ENCODE measurements around the gene ACOT12.

ACOT12 gene

GRCh38 chr5:81418606-81419005 lies 24.7 kb upstream of the ACOT12 start:
- H2AK5ac ChIP-seq (ENCODE audit: low read length, severe bottlenecking): no peak overlapping the region
- no peak overlapping the region for H4K91ac ChIP-seq (ENCODE audit: low read length)
- no peak overlapping the region for H2BK15ac ChIP-seq (ENCODE audit: low read depth, poor library complexity, severe bottlenecking)
- DNase-seq: no peak
- no peaks in the 10 kb centered on the region for H3K27me3 ChIP-seq (ENCODE audit: control insufficient read depth in 1 of 2, insufficient read depth in 1 of 2, low read length in 2 of 2)
- no peak overlapping the region for H3K4me2 ChIP-seq (ENCODE audit: low read length, poor library complexity, severe bottlenecking)
- H3K79me1 ChIP-seq (replicated peaks; ENCODE audit: low read length, poor library complexity, severe bottlenecking): no peaks in the 10 kb centered on the region
- no peaks in the 10 kb centered on the region for H3K9me3 ChIP-seq (ENCODE audit: control insufficient read depth, low read length)
- H3K4ac ChIP-seq (ENCODE audit: low read depth in 1 of 2, low read length in 2 of 2): no peak overlapping the region
- no peak overlapping the region for H3K23ac ChIP-seq (ENCODE audit: low read length in 2 of 2)
- no peak overlapping the region for H3K9ac ChIP-seq (ENCODE audit: low read length)
- no peak overlapping the region for H3K4me3 ChIP-seq (ENCODE audit: insufficient read depth in 1 of 2, low read depth in 1 of 2, low read length in 2 of 2)
- H4K8ac ChIP-seq (ENCODE audit: low read length): no peak overlapping the region
- H3K4me1 ChIP-seq (ENCODE audit: control insufficient read depth, insufficient read depth, low read depth, low read length): peaks cover 5% of the 10 kb centered on the region
- H3K18ac ChIP-seq (ENCODE audit: low read depth in 1 of 2, low read length in 2 of 2): no peak overlapping the region
- no peak overlapping the region for H2BK120ac ChIP-seq (ENCODE audit: low read depth, low read length)
- H3K27ac ChIP-seq (ENCODE audit: low read length, poor library complexity, severe bottlenecking): no peak overlapping the region
- no peak overlapping the region for H3K14ac ChIP-seq (ENCODE audit: low read length in 2 of 2)
- H2AFZ ChIP-seq (ENCODE audit: low read depth, low read length): no peak overlapping the region
- H3K36me3 ChIP-seq (ENCODE audit: control insufficient read depth in 1 of 2, insufficient read depth in 2 of 2, low read depth in 1 of 2, low read length in 2 of 2): no peaks in the 10 kb centered on the region
- no peak overlapping the region for H2BK12ac ChIP-seq (ENCODE audit: low read length in 2 of 2)
- H2BK5ac ChIP-seq (ENCODE audit: low read depth, low read length, poor library complexity, severe bottlenecking): no peak overlapping the region

GRCh38 chr5:81417052-81417451 lies 23.1 kb upstream of the ACOT12 start:
- no peak overlapping the region for H3K4me3 ChIP-seq (ENCODE audit: insufficient read depth in 1 of 2, low read depth in 1 of 2, low read length in 2 of 2)
- H3K18ac ChIP-seq (ENCODE audit: low read depth in 1 of 2, low read length in 2 of 2): no peak overlapping the region
- no peak overlapping the region for H3K9ac ChIP-seq (ENCODE audit: low read length)
- H2BK5ac ChIP-seq (ENCODE audit: low read depth, low read length, poor library complexity, severe bottlenecking): no peak overlapping the region
- H4K8ac ChIP-seq (ENCODE audit: low read length): no peak overlapping the region
- H3K27me3 ChIP-seq (ENCODE audit: control insufficient read depth in 1 of 2, insufficient read depth in 1 of 2, low read length in 2 of 2): no peaks in the 10 kb centered on the region
- H2AK5ac ChIP-seq (ENCODE audit: low read length, severe bottlenecking): no peak overlapping the region
- H3K9me3 ChIP-seq (ENCODE audit: control insufficient read depth, low read length): no peaks in the 10 kb centered on the region
- WGBS: 97% methylated on average over 3 of the region's 4 CpGs
- H2BK120ac ChIP-seq (ENCODE audit: low read depth, low read length): no peak overlapping the region
- no peak overlapping the region for H3K23ac ChIP-seq (ENCODE audit: low read length in 2 of 2)
- H3K4ac ChIP-seq (ENCODE audit: low read depth in 1 of 2, low read length in 2 of 2): no peak overlapping the region
- no peak overlapping the region for H2BK15ac ChIP-seq (ENCODE audit: low read depth, poor library complexity, severe bottlenecking)
- DNase-seq: no peak
- H3K36me3 ChIP-seq (ENCODE audit: control insufficient read depth in 1 of 2, insufficient read depth in 2 of 2, low read depth in 1 of 2, low read length in 2 of 2): no peaks in the 10 kb centered on the region
- no peak overlapping the region for H2BK12ac ChIP-seq (ENCODE audit: low read length in 2 of 2)
- peaks cover 3% of the 10 kb centered on the region for H3K4me1 ChIP-seq (ENCODE audit: control insufficient read depth, insufficient read depth, low read depth, low read length)
- H3K4me2 ChIP-seq (ENCODE audit: low read length, poor library complexity, severe bottlenecking): no peak overlapping the region
- no peak overlapping the region for H2AFZ ChIP-seq (ENCODE audit: low read depth, low read length)
- no peak overlapping the region for H4K91ac ChIP-seq (ENCODE audit: low read length)
- H3K79me1 ChIP-seq (replicated peaks; ENCODE audit: low read length, poor library complexity, severe bottlenecking): no peaks in the 10 kb centered on the region
- no peak overlapping the region for H3K27ac ChIP-seq (ENCODE audit: low read length, poor library complexity, severe bottlenecking)
- H3K14ac ChIP-seq (ENCODE audit: low read length in 2 of 2): no peak overlapping the region

- H3K27ac ChIP-seq (ENCODE audit: low read length, poor library complexity, severe bottlenecking): no peak overlapping the region
- no peaks in the 10 kb centered on the region for H3K27me3 ChIP-seq (ENCODE audit: control insufficient read depth in 1 of 2, insufficient read depth in 1 of 2, low read length in 2 of 2)
- no peak overlapping the region for H3K23ac ChIP-seq (ENCODE audit: low read length in 2 of 2)
- no peaks in the 10 kb centered on the region for H3K36me3 ChIP-seq (ENCODE audit: control insufficient read depth in 1 of 2, insufficient read depth in 2 of 2, low read depth in 1 of 2, low read length in 2 of 2)
- H4K8ac ChIP-seq (ENCODE audit: low read length): no peak overlapping the region
- H3K79me1 ChIP-seq (replicated peaks; ENCODE audit: low read length, poor library complexity, severe bottlenecking): no peaks in the 10 kb centered on the region
- no peaks in the 10 kb centered on the region for H3K4me1 ChIP-seq (ENCODE audit: control insufficient read depth, insufficient read depth, low read depth, low read length)
- no peak overlapping the region for H3K4me3 ChIP-seq (ENCODE audit: insufficient read depth in 1 of 2, low read depth in 1 of 2, low read length in 2 of 2)
- no peak overlapping the region for H2BK15ac ChIP-seq (ENCODE audit: low read depth, poor library complexity, severe bottlenecking)
- H2AFZ ChIP-seq (ENCODE audit: low read depth, low read length): no peak overlapping the region
- no peaks in the 10 kb centered on the region for H3K9me3 ChIP-seq (ENCODE audit: control insufficient read depth, low read length)
- no peak overlapping the region for H3K9ac ChIP-seq (ENCODE audit: low read length)
- no peak overlapping the region for H4K91ac ChIP-seq (ENCODE audit: low read length)
- no peak overlapping the region for H2BK12ac ChIP-seq (ENCODE audit: low read length in 2 of 2)
- no peak overlapping the region for H3K14ac ChIP-seq (ENCODE audit: low read length in 2 of 2)
- DNase-seq: no peak
- no peak overlapping the region for H2BK120ac ChIP-seq (ENCODE audit: low read depth, low read length)
- no peak overlapping the region for H3K4me2 ChIP-seq (ENCODE audit: low read length, poor library complexity, severe bottlenecking)
- no peak overlapping the region for H2AK5ac ChIP-seq (ENCODE audit: low read length, severe bottlenecking)
- WGBS: 93% methylated on average over 1 of the region's 2 CpGs
- no peak overlapping the region for H2BK5ac ChIP-seq (ENCODE audit: low read depth, low read length, poor library complexity, severe bottlenecking)
- no peak overlapping the region for H3K4ac ChIP-seq (ENCODE audit: low read depth in 1 of 2, low read length in 2 of 2)
- no peak overlapping the region for H3K18ac ChIP-seq (ENCODE audit: low read depth in 1 of 2, low read length in 2 of 2)
These were observed 16.0 kb upstream of the ACOT12 start for GRCh38 chr5:81409896-81410295.

- H3K9ac ChIP-seq (ENCODE audit: low read length): no peak overlapping the region
- no peak overlapping the region for H2AK5ac ChIP-seq (ENCODE audit: low read length, severe bottlenecking)
- H2BK12ac ChIP-seq (ENCODE audit: low read length in 2 of 2): no peak overlapping the region
- no peak overlapping the region for H2BK15ac ChIP-seq (ENCODE audit: low read depth, poor library complexity, severe bottlenecking)
- 100% methylated on average over 2 of the region's 2 CpGs for WGBS
- DNase-seq: no peak
- no peak overlapping the region for H2AFZ ChIP-seq (ENCODE audit: low read depth, low read length)
- peak overlapping the region; percentile 40 for H3K27ac ChIP-seq (ENCODE audit: low read length, poor library complexity, severe bottlenecking)
- no peak overlapping the region for H4K91ac ChIP-seq (ENCODE audit: low read length)
- H3K27me3 ChIP-seq (ENCODE audit: control insufficient read depth in 1 of 2, insufficient read depth in 1 of 2, low read length in 2 of 2): no peaks in the 10 kb centered on the region
- H3K9me3 ChIP-seq (ENCODE audit: control insufficient read depth, low read length): no peaks in the 10 kb centered on the region
- H2BK5ac ChIP-seq (ENCODE audit: low read depth, low read length, poor library complexity, severe bottlenecking): no peak overlapping the region
- no peak overlapping the region for H3K4ac ChIP-seq (ENCODE audit: low read depth in 1 of 2, low read length in 2 of 2)
- H3K36me3 ChIP-seq (ENCODE audit: control insufficient read depth in 1 of 2, insufficient read depth in 2 of 2, low read depth in 1 of 2, low read length in 2 of 2): no peaks in the 10 kb centered on the region
- H4K8ac ChIP-seq (ENCODE audit: low read length): no peak overlapping the region
- no peak overlapping the region for H3K23ac ChIP-seq (ENCODE audit: low read length in 2 of 2)
- H3K79me1 ChIP-seq (replicated peaks; ENCODE audit: low read length, poor library complexity, severe bottlenecking): no peaks in the 10 kb centered on the region
- no peak overlapping the region for H3K14ac ChIP-seq (ENCODE audit: low read length in 2 of 2)
- no peak overlapping the region for H3K4me2 ChIP-seq (ENCODE audit: low read length, poor library complexity, severe bottlenecking)
- H3K18ac ChIP-seq (ENCODE audit: low read depth in 1 of 2, low read length in 2 of 2): no peak overlapping the region
- H3K4me3 ChIP-seq (ENCODE audit: insufficient read depth in 1 of 2, low read depth in 1 of 2, low read length in 2 of 2): no peak overlapping the region
- no peaks in the 10 kb centered on the region for H3K4me1 ChIP-seq (ENCODE audit: control insufficient read depth, insufficient read depth, low read depth, low read length)
- H2BK120ac ChIP-seq (ENCODE audit: low read depth, low read length): no peak overlapping the region
These were observed 15.4 kb upstream of the ACOT12 start for GRCh38 chr5:81409361-81409760.

All from mesenchymal stem cell (in vitro differentiated cells and primary cell).